Non-pigmented ciliary epithelial cell (primary cell): ENCODE data around the gene KCNIP2.
A peak's percentile ranks its signal among the peaks of the same experiment; 100 is the strongest.
"Not testable (repeated sequence)": the region's sequence is repeated elsewhere in the genome, so short reads cannot be mapped to it uniquely, and the experiment has no call there.

Experiments
- DNase-seq: peaks from one replicate; pipeline ENCODE4 v3.0.0-alpha.2; 2010; ENCODE audit warnings: low read depth

The KCNIP2 gene

GRCh38 chr10:101828766-101829551 is 14.6 kb downstream of the KCNIP2 start:
- DNase-seq, result no peak

DNA sequence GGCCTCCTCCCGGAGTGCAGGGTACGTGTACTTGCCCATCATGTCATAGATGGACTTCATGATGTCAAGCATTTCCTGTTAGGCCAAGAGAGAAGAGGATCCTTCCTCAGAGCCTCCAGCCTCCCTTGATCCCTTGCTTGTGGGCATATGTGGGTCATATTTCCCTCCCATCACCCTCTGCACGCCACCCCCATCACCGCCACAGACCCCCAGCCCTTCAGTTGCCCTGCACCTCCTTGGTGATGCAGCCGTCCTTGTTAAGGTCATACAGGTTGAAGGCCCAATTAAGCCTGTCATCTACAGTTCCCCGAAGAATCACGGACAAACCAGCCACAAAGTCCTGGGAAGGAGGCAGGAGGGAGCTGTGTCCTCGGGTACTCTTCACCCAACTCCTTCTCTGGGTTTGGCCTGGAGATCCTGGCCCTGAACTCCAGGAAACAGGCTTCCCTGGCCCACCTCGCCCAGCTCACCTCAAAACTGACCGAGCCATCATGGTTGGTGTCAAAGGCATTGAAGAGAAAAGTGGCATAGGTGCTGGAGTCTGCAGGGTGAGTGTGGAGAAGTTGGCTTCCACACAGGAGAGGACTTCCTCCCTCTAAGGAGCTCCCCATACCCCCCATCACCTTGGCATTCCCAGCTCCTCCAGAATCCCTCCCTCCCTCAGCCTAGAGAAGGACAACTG is 15.5 kb downstream of the KCNIP2 start:
- DNase-seq, result no peak

DNA sequence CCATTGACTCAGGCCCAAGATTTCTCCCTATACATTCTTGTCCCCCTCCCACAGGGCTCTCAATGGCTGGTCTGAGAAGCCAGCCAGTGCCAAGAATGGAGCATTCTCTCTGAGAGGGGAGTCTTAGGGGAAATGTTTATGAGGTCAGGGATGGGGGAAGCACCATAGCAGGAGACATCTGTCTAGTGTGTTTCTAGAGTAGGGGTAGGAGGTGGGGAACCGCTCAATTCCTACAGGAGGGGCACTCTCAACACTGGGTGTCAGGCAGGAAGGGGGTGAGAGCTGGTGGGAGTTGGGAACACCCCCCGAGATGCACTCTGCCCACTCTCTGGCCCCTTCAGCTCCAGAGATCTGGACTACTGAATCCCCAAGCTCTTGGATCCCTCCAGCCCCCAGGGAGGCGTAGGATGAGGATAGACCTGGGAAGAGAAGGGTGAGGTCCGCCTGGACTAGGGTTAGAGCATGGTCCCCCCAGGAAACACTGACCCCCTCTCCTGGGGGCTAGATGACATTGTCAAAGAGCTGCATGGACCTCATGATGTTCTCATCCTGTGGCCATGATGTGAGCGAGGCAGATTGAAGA is 16.7 kb downstream of the KCNIP2 start:
- no peak for DNase-seq

DNA sequence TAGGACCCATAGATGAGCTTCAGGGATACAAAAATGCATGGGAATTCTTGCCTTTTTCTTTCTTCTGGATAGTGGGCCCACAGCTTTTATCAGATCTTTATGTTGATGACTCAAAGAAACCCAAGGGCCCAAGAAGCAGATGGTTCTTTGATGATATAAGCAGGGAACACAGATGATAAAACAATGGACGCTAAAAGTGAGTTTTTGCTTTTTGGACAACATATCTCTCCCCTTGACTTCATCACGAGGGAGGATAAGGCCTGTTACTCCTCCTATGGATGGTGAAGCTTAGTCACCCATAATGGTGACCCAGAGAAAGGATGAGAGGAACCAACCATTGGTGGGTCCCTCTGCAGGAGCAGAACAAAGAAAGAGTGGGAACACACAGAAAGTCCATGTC is 18.9 kb downstream of the KCNIP2 start:
- DNase-seq, result no peak

GRCh38 chr10:101818872-101819633 is 24.5 kb downstream of the KCNIP2 start:
- DNase-seq, result no peak

DNA sequence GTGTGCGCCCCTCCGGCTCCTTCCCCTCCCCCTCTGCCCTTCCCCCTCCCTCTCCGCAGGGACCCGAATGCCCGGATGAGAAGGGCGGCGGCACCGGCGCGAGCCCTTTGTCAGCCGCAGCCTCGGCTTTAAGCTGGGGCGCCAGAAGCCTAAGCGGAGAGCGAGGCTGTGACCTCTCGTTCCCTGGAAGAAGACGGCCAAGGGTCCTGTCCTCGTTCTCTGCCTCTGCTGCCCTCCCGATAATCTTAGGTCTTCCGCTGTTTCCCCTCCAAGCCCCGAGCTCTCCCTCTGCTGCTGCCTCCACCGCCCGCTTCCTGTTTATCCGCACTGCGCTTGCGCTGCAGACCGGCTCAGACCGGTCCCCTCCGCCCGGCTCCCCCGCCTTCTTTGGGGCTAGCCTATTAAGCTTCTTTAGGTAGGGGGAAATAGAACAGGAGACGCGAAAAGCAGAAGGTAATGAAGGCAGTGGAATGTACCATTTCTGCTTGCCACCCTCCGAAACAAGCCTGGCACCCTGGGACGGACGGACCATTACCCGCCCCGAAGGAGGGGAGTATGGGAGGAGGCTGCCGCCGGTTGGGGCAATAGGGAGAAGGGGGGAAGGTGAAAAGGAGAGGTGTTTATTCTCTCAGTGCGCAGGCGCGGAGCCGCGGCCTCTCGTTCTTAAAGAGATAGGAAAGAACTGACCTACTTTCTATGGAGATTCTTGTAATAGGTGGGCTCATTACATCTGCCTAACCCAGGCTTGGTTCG is 25.3 kb downstream of the KCNIP2 start, which contains the start of gene OGA:
Gene OGA, minus strand, starts transcription at position 326 of the 753 bp plus-strand sequence. CDS start 422 bp downstream, outside the sequence.
- DNase-seq, result peak; percentile 100

DNA sequence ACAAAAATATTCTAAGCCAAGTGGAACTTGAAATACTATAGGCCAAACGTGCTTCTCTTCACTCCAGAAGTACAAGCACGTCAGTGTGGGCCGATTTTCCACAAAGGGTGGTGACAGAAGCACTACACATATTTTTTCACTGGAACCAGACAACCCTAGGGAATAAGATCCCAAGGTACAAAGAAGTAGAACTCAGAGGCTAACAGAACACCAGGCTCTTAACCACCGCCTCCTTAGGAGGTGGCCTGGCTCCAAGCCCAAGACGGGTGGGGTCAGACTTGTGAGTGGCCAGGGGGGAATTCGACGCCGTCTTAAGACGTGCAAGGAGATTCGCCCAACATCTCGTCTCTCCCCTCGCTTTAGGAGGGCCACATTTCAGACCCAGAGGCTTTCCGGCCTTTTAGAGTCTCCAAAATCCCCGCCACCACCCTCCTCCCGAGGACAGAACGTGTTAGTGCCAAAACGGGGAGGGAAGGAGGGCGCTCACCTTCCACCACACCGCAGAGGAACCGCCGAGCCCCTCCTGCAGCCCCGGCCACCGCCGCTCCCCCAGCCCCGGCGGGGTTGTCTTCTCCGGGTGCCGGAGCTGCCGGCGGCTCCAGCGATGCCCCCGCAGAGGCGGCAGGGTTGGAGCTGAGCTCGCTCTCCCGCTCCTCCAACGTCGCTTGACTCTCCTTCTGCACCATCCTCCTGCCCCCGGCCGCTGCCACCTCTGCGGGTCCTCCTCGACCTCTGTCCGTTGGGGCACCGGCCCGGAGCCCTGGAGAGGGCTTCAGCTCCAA is 26.1 kb downstream of the KCNIP2 start:
- DNase-seq, result peak; percentile 83

DNA sequence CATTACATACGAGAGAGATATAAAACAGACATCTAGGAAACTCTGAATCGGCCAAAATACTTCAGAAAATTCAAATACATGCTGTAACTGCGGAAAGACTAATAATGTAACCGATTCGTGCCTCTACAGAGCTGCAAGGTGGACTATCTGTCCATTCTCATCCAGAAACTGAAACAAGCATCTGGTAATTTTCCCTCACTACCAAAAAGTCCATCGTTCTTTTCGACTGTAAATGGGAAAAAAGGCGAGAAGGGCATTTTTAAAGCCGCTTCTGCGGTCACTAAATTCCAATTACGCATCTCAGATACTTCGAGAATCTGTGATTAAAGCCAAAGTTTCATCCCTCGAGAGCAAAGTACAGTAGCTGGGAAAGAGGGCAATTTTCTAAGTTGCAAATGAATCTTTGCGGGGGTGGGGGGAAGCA is 26.7 kb downstream of the KCNIP2 start:
- no peak for DNase-seq

- DNase-seq, result no peak
Measured at GRCh38 chr10:101816376-101816775, 27.2 kb downstream of the KCNIP2 start.

DNA sequence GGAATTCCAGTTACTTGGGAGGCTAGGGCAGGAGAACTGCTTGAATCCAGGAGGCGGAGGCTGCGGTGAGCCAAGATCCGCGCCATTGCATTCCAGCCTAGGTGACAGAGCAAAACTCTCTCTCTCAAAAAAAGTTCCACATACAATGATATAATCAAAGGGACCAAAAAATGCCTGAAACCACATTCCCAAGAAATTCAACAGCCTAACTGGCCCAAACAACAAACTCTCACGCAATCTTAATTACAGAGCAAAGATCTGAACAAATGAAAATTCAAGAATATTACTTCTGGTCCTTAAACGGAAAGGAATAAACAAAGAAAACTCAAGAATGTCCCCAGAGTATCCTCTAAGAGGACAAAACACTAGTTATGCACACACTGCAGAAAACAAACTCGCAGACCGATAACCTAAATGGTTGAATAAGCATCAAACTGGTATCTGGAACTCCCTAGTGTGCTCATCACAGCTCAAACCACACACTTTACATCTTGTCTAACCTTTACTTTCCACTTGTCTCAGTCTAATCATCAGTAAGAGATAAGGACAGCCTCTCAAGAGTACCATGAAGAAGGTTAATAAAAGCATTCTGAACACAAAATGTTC is 29.0 kb downstream of the KCNIP2 start:
- DNase-seq, result no peak

GRCh38 chr10:101812606-101813005 is 31.0 kb downstream of the KCNIP2 start:
- no peak for DNase-seq

GRCh38 chr10:101807158-101807557 is 36.4 kb downstream of the KCNIP2 start:
- no peak for DNase-seq

GRCh38 chr10:101803511-101803910 is 40.1 kb downstream of the KCNIP2 start:
- no peak for DNase-seq

DNA sequence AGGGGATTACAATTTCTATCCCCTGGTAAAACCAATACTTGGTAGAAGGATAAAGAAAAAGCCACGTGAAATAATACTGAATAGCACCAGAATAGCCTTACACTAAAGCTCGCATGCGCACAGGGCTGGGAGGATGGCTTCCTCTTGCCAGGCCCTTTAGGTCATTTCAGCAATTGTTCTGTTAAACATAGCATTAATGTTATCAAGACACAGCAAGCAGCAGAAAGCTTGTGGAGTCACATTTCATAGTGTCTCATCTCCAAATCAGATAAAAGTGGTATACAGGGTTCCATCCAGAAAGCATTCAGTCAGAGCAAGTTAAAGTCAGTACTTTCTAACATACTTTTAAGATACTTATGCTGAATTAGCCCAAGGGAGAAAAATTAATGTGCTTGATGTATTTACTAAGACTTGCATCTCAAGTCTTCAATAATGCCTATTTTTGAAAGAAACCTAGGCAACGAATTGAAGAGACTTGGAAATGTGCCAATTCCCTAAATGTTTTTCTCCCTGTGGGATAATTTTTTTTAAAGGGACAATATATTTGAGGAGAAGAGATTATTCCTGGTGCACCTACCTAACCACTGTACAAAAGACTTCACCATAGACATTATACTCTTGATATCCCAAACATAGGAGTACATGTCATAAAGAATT is 46.1 kb downstream of the KCNIP2 start:
- DNase-seq, result no peak

- DNase-seq, result no peak
Measured at GRCh38 chr10:101793526-101793925, 50.1 kb downstream of the KCNIP2 start.

DNA sequence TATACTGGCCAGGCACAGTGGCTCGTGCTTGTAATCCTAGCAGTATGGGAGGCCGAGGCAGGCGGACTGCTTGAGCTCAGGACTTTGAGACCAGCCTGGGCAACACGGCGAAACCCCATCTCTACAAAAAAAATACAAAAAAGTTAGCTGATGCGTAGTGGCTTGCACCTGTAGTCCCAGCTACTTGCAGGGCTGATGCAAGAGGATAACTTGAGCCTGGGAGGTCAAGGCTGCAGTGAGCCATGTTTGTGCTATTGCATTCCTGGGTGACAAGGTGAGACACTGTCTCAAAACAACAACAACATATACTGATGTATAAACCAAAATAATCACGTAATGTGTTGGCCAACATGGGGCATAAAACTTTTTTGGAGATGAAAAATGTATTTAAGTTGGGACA is 53.9 kb downstream of the KCNIP2 start:
- DNase-seq, result no peak

DNA sequence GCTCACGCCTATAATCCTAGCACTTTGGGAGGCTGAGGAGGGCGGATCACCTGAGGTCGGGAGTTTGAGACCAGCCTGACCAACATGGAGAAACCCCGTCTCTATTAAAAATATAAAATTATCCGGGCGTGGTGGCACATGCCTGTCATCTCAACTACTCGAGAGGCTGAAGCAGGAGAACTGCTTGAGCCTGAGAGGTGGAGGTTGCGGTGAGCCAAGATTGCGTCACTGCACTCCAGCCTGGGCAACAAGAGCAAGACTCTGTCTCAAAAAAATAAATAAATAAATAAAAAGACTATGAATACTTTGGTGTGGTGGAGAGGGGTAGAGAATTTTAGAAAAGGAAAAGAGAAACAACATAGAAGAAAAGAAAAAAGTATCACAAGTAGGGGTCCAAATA is 54.4 kb downstream of the KCNIP2 start:
- DNase-seq, result not testable (repeated sequence)

- no peak for DNase-seq
Measured at GRCh38 chr10:101785801-101786200, 57.8 kb downstream of the KCNIP2 start.

GRCh38 chr10:101784558-101784957 is 59.0 kb downstream of the KCNIP2 start:
- no peak for DNase-seq

GRCh38 chr10:101783736-101784118 is 59.9 kb downstream of the KCNIP2 start:
- no peak for DNase-seq
